ENCODE results near the gene PITPNC1.
"Not testable (repeated sequence)": the region's sequence is repeated elsewhere in the genome, so short reads cannot be mapped to it uniquely, and the experiment has no call there.

PITPNC1 gene

GRCh38 chr17:67480959-67481358, 103.9 kb downstream of the PITPNC1 start:
- not testable (repeated sequence) for DNase-seq (ENCODE audit: extremely low read depth in 1 of 2, low read depth in 1 of 2)

- no peak for DNase-seq (ENCODE audit: extremely low read depth in 1 of 2, low read depth in 1 of 2)
Observed at GRCh38 chr17:67481808-67482207, 104.7 kb downstream of the PITPNC1 start.

- DNase-seq (ENCODE audit: extremely low read depth in 1 of 2, low read depth in 1 of 2) = no peak
Observed at GRCh38 chr17:67482764-67483163, 105.7 kb downstream of the PITPNC1 start.

DNA sequence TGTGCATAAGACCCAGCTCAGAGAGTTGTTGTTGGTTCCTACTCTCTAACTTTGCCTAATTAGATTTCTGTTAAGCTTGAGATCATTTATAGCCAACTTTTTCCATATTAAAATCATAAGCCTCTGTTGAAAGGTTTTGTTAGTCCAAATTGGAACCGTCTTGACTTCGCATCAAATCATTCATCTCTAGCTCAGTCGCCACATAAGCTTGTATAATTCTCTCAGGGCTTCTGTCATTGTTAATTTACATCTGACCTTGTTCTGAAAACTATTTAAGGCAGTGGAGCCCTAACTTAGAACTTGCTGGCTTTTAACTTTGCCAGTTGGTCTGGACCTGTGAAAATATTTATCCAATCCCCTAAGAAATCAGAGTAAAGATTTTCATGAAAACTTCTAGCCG, 107.2 kb downstream of the PITPNC1 start:
- DNase-seq (ENCODE audit: extremely low read depth in 1 of 2, low read depth in 1 of 2) = no peak

DNA sequence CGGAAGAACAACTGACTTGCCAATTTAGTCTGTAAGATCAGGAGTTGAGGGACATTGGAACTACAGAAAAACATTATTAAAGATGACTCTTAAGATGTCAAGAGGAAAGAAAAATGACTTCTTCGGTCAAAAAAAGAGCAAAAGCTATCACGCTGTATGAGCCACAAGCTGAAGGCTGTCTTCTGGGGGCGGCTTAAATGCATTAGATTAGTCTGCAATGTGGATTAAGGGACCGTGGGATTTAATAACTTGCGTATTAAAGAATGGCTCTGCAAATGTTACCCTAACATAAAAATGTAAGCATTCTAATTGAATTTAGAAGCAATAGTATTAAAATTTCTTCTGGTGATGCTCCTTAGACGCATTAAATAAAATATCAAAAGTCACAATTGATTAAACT, 108.6 kb downstream of the PITPNC1 start:
- DNase-seq (ENCODE audit: extremely low read depth in 1 of 2, low read depth in 1 of 2) = no peak

- no peak for DNase-seq (ENCODE audit: extremely low read depth in 1 of 2, low read depth in 1 of 2)
Observed at GRCh38 chr17:67487506-67487905, 110.4 kb downstream of the PITPNC1 start.

DNA sequence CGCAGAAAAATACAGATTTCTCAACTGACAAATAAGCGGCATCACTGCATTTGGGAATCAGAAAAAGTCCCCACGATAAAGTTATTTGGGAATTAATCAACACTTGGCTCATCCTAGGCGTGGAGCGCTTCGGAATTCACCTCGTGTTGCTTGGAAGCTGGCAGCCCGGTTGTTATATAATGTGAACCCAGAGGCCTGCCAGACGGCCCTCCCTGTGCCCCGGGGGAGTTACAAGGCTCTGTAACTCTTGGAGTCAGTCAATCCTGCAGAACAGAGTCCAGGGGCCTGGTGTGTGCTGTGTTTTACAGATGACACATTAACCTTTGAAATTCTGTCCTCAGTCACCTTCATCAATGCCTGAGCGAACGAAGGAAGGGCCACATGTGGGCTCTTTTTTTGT, 111.1 kb downstream of the PITPNC1 start:
- no peak for DNase-seq (ENCODE audit: extremely low read depth in 1 of 2, low read depth in 1 of 2)

DNA sequence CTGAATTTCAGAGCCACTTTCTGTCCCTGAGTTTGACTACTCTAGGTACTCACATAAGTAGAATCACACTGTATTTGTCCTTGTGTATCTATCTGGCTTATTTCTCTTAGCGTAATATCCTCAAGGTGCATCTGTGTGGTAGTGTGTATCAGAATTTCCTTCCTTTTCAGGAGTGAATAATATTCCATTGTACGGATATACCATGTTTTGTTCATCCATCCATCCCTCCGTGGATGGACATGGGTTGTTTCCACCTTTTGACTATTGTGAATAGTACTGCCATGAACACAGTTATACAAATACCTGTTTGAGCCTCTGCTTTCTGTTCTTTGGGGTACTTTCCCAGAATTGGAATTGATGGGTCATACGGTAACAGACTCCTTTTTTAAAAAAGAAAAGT, 111.7 kb downstream of the PITPNC1 start:
- DNase-seq (ENCODE audit: extremely low read depth in 1 of 2, low read depth in 1 of 2) = no peak

GRCh38 chr17:67489273-67489672, 112.2 kb downstream of the PITPNC1 start:
- DNase-seq (ENCODE audit: extremely low read depth in 1 of 2, low read depth in 1 of 2) = no peak

- DNase-seq (ENCODE audit: extremely low read depth in 1 of 2, low read depth in 1 of 2) = no peak
Observed at GRCh38 chr17:67490471-67490870, 113.4 kb downstream of the PITPNC1 start.

DNA sequence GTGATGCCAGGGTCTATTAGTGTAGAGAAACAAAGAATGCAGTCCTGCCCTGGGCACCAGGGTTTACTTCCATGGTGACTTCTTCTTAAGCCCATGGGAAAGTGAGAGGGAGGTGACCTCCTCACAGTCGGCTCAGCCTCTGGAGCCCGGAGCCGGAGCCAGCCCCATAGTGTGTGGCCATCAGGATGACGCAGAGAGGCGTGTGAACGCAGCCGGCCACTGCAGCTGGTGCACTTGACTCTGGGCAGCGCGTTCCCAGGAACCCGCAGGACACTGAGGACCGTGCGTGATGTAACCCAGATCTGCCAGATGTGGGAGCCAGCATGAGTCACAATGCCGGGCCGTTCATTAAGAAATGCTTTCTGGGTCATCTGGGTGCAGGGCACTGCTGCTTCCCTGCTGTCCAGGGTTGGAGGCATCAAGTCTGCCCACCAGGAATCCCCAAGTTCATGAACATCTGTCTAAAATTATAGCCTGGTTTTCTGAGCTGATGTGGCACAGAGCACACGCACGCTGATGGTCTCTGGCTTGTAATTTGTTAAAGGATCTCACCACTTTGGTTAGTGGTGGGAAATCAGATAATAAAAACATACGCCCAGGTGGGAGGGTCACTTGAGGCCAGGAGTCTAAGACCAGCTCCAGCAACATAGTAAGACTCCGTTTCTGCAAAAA, 114.1 kb downstream of the PITPNC1 start:
- DNase-seq (ENCODE audit: extremely low read depth in 1 of 2, low read depth in 1 of 2) = no peak

DNA sequence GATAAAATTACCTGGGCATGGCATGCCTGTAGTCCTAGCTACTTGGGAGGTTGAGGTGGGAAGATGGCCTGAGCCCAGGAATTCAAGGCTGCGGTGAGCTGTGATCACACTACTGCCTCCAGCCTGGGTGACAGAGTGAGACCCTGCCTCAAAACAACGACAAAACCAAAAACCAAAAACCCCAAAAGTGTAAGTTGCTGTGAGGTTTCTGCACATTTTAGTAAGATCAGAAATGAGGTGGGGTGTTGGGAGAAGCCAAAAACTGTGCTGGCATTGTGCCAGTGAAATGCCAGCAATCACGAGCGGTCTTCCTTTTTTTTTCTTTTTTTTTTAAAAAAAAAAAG, 114.6 kb downstream of the PITPNC1 start:
- DNase-seq (ENCODE audit: extremely low read depth in 1 of 2, low read depth in 1 of 2) = no peak

DNA sequence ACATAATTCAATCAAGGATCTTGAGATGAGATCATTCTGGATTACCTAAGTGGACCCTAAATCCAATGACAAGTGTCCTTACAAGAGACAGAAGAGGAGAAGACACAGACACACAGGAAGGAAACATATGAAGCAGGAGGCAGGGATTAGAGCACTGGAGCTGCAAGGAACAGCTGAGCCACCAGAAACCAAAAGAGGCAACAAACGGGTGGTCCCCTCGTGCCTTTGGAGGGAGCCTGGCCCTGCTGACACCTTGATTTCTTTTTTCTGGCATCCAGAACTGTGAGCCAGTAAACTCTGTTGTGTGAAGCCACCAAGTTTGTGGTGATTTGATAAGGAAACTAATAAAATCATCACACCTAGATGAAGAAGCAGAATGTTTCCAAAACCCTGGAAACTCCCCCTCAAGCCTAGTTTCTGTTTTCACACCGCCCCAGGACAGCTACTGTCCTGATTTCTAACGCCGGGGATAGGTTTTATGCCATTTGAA, 115.2 kb downstream of the PITPNC1 start:
- DNase-seq (ENCODE audit: extremely low read depth in 1 of 2, low read depth in 1 of 2) = no peak

GRCh38 chr17:67492824-67493517, 115.9 kb downstream of the PITPNC1 start:
- no peak for DNase-seq (ENCODE audit: extremely low read depth in 1 of 2, low read depth in 1 of 2)

DNA sequence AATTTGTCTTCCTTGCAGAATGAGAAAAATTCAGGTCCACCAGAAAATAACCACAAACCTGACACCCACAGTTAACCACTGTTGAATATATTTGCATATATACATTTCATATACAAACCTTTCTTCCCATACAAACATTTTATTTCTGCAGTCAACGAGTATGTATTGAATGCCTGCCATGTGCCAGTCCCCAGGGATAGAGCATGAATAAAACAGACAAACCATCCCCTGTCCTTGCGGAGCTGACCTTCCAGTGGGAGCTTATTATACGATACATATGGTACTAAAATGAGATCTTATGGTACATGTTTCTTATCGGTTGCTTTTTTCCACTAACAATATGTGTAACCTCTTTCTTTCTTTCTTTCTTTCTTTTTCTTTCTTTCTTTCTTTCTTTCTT, 116.7 kb downstream of the PITPNC1 start:
- DNase-seq (ENCODE audit: extremely low read depth in 1 of 2, low read depth in 1 of 2) = no peak

GRCh38 chr17:67495534-67495933, 118.5 kb downstream of the PITPNC1 start:
- not testable (repeated sequence) for DNase-seq (ENCODE audit: extremely low read depth in 1 of 2, low read depth in 1 of 2)

- no peak for DNase-seq (ENCODE audit: extremely low read depth in 1 of 2, low read depth in 1 of 2)
Observed at GRCh38 chr17:67496286-67496685, 119.2 kb downstream of the PITPNC1 start.

GRCh38 chr17:67499685-67500084, 122.6 kb downstream of the PITPNC1 start:
- no peak for DNase-seq (ENCODE audit: extremely low read depth in 1 of 2, low read depth in 1 of 2)

GRCh38 chr17:67500261-67500660, 123.2 kb downstream of the PITPNC1 start:
- no peak for DNase-seq (ENCODE audit: extremely low read depth in 1 of 2, low read depth in 1 of 2)

DNA sequence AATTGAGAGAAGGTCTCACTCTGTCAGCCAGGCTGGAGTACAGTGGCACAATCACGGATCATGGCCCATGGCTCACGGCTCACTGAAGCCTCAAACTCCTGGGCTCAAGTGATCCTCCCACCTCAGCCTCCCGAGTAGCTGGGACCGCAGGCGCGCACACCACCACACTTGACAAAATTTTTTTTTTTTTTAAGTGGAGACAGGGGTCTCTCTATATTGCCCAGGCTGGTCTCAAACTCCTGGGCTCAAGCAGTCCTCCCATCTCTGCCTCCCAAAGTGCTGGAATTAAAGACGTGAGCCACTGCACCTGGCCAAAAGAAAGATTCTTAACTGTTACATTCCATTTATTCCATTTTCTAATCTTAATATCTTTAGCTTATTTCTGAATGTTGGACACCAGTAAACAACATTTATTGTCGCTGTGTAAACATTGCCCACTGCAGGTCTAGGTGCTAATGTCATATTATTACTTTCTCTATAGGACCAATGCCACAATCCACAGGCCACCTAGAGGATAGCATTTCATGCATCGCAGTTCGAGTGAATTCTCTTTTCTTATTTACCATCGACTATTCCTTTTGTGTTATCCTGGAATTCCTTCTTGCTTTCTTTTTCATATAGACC, 123.7 kb downstream of the PITPNC1 start:
- no peak for DNase-seq (ENCODE audit: extremely low read depth in 1 of 2, low read depth in 1 of 2)

DNA sequence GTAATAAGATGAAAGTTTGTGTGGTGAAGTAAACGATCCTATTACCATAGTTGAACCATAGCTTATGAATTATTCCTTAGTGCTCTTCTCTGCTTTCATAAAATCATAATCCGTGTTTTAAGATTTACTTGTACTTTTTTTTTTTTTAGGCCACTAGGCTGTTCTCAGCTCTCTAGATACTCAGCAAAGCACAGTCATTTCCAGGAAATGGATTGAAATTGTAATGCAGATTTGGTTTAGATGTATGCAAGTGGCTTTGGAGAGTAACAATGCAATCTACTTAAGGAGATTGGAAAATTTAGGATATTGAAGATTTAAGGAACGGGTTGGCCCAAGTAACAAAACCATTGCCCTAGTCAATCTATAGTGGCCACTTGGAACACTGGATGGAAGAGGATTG, 125.1 kb downstream of the PITPNC1 start:
- no peak for DNase-seq (ENCODE audit: extremely low read depth in 1 of 2, low read depth in 1 of 2)

GRCh38 chr17:67503184-67503583, 126.1 kb downstream of the PITPNC1 start:
- DNase-seq (ENCODE audit: extremely low read depth in 1 of 2, low read depth in 1 of 2) = no peak
